MCF 10A (cell line): ENCODE measurements around the gene KIF1C. TPM values are rescaled to one million over a fixed set of nuclear protein-coding genes. Genes with fewer than 3 reads are reported as not detected.

Experiments
- BruUV-seq: library from RNA; stranded (reverse); fragments of 400-500 nt; replicated peaks from 2 replicates; lab custom pipeline; 2021; lab: Mats Ljungman, UMichigan
- CTCF ChIA-PET: fragments of 300-600 bp; sonication (Branson Sonifier 250); formaldehyde crosslinking; extraction: SDS; loops from one replicate; lab custom pipeline; 2021; ENCODE audit warnings: antibody characterized with exemption, inconsistent platforms; lab: Yijun Ruan, JAX
- POLR2A ChIA-PET: fragments of 300-600, 350-650 bp; sonication (Branson Sonifier 250); formaldehyde crosslinking; extraction: SDS; loops from one replicate; lab custom pipeline; 2020; ENCODE audit warnings: antibody characterized with exemption, inconsistent platforms; lab: Yijun Ruan, JAX
- DNase-seq: peaks from one replicate; pipeline ENCODE4 v3.0.0-alpha.2; 2018; ENCODE audit not compliant: unreplicated experiment
- H3K27ac Mint-ChIP-seq: one replicate; pipeline ENCODE4 v1.8.0; 2022; ENCODE audit warnings: mild to moderate bottlenecking, low read depth, mixed read lengths; ENCODE audit not compliant: unreplicated experiment
- H3K27me3 Mint-ChIP-seq: one replicate; pipeline ENCODE4 v1.8.0; 2022; ENCODE audit warnings: mixed read lengths; ENCODE audit not compliant: insufficient read depth, unreplicated experiment
- H3K36me3 Mint-ChIP-seq: one replicate; pipeline ENCODE4 v1.8.0; 2022; ENCODE audit warnings: mild to moderate bottlenecking, moderate library complexity, mixed read lengths; ENCODE audit not compliant: insufficient read depth, unreplicated experiment
- H3K4me1 Mint-ChIP-seq: one replicate; pipeline ENCODE4 v1.8.0; 2022; ENCODE audit warnings: mixed read lengths; ENCODE audit not compliant: insufficient read depth, unreplicated experiment
- H3K4me3 Mint-ChIP-seq: one replicate; pipeline ENCODE4 v1.8.0; 2022; ENCODE audit warnings: mild to moderate bottlenecking, moderate library complexity, mixed read lengths; ENCODE audit not compliant: unreplicated experiment
- H3K9me3 Mint-ChIP-seq: one replicate; pipeline ENCODE4 v1.8.0; 2022; ENCODE audit warnings: mixed read lengths; ENCODE audit not compliant: unreplicated experiment
- CTCF ChIP-seq: fragments of 200-600 bp; IDR thresholded peaks from one replicate; pipeline ENCODE4 v1.8.0; 2022; ENCODE audit warnings: antibody characterized with exemption, mild to moderate bottlenecking; ENCODE audit not compliant: unreplicated experiment
- intact Hi-C: fragments of 100-400 bp; cut with micrococcal nuclease; formaldehyde crosslinking; loops from 2 replicates; pipeline ENCODE4 v1.14.1; 2022
- total RNA-seq: library from RNA; stranded (reverse); gene quantifications from 2 replicates; pipeline ENCODE4 v1.2.3, GENCODE V29; 2022

Gene KIF1C
- total RNA-seq, 1 experiment from 2014 or later: 84.8 TPM

GRCh38 chr17:5031365-5032082 is 33.8 kb downstream of the KIF1C start:
- intact Hi-C loops: loop anchor here (1.0 kb wide), 1 partner anchor 31 kb away; no protein-coding TSS in a partner anchor
- H3K4me1 Mint-ChIP-seq: peaks cover 5% of the 10 kb centered on the region
- no peaks in the 10 kb centered on the region for H3K9me3 Mint-ChIP-seq
- ChIA-PET POLR2A (interaction anchor here (0.6 to 1.6 kb wide), 3 partner anchors 30 to 92 kb away, joined by 3 to 5 read pairs (median 3); partner anchors contain the start of genes RNF167 and SLC25A11), CTCF (interaction anchor here (0.5 to 1.1 kb wide), 6 partner anchors 10 to 122 kb away, joined by 4 to 6 read pairs (median 4); no protein-coding TSS in a partner anchor)
- peak overlapping the region; percentile 60 for H3K4me3 Mint-ChIP-seq
- H3K27me3 Mint-ChIP-seq: no peaks in the 10 kb centered on the region
- TF ChIP-seq CTCF: peak; percentile 58
- H3K36me3 Mint-ChIP-seq: peaks cover 6% of the 10 kb centered on the region
- BruUV-seq: no TSS peak
- H3K27ac Mint-ChIP-seq: no peak overlapping the region
- DNase-seq: peak; percentile 78

DNA sequence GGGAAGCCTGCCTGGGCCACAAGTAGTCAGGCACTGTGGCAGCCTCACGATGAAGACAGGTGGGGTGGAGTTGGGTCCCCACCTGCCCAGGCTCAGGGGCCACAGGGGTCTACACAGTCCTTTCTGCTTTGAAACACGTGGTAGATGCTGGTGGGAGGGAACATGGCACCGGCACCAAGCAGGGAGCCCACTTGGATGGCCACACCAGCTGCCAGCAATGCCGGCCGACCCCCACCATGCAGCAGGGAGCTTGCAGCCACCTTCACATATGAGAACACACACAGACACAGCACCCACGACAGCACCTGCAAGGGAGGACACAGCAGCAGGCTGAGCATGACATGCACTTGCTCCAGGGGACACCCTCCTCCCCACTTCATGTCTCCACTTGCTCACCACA is 35.1 kb downstream of the KIF1C start:
- peaks cover 6% of the 10 kb centered on the region for H3K36me3 Mint-ChIP-seq
- TF ChIP-seq CTCF: no peak
- peaks cover 5% of the 10 kb centered on the region for H3K4me1 Mint-ChIP-seq
- H3K27me3 Mint-ChIP-seq: no peaks in the 10 kb centered on the region
- H3K4me3 Mint-ChIP-seq: no peak overlapping the region
- POLR2A ChIA-PET: no interaction called here
- DNase-seq: no peak
- no peak overlapping the region for H3K27ac Mint-ChIP-seq
- no TSS peak for BruUV-seq
- intact Hi-C loops: no loop called here
- CTCF ChIA-PET: no interaction called here
- no peaks in the 10 kb centered on the region for H3K9me3 Mint-ChIP-seq

DNA sequence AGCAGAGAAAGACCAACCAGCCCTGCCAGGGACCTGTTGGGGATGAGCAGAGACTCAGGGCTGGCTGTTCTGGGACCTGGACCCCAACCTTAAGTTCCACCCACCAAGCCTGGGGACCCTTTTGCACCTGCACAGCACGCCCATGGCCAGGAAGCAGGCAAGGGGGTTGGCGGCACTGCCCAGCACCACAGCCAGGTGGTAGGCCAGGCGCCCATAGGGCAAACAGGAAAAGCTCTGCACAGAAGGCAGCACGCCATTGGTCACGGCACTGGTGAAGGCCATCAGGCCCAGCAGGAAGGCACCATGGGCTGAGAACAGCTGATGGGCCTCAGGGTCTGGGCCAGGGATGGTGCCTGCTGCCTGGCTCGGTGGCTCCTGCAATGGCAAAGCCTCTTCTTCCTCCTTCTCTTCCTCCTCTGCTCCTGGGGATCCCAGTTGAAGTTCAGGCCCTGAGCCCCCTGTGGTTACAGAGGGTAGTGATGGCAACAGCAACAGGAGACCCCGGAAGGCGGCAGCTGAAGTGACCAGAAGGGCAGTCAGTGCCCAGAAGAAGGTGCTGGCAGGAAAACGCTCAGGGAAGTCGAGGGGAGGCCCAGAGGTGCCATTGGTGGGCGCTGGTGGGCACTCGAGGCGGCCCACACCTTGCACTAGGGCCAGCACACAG is 35.7 kb downstream of the KIF1C start:
- H3K27ac Mint-ChIP-seq: no peak overlapping the region

More for the DNA sequence above, 35.7 kb downstream of the KIF1C start:
- ChIA-PET CTCF (interaction anchor here (0.9 to 1.5 kb wide), 2 partner anchors 11 to 15 kb away, joined by 3 to 4 read pairs; no protein-coding TSS in a partner anchor), POLR2A (no interaction called here)
- Mint-ChIP-seq H3K27me3 (no peaks in the 10 kb centered on the region), H3K9me3 (no peaks in the 10 kb centered on the region), H3K4me1 (peaks cover 5% of the 10 kb centered on the region), H3K4me3 (no peak overlapping the region), H3K36me3 (peaks cover 6% of the 10 kb centered on the region)
- TF ChIP-seq CTCF: no peak
- no TSS peak for BruUV-seq
- intact Hi-C loops: no loop called here
- DNase-seq: no peak
